HG03439 (cell line): ENCODE measurements around the gene SPOCK1.

ENCODE experiments used
- ATAC-seq: cut with Tn5 transposase; IDR thresholded peaks from one replicate; pipeline ENCODE4 v1.9.1; 2021; ENCODE audit warnings: mild to moderate bottlenecking, moderate library complexity; ENCODE audit not compliant: unreplicated experiment

The SPOCK1 gene

GRCh38 chr5:137496919-137497318, 2.2 kb downstream of the SPOCK1 start:
- no peak for ATAC-seq

DNA sequence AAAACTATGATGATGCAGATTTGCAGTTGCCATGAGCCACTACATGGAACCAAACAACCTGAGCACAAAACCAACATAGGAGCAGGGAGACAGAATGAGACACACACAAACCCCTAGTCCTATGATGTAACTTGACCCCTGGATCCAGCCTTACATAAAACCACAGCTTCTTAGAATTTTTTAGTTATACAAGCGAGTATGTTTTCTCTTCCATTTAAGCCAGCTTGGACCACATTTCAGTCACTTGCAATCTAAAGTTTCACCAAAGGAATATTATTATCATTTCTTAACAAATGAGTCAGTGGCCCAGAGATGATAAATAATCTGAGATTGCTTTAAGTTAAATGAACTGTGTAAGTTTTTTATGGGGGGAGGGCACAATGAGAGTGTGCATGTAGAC, 6.8 kb downstream of the SPOCK1 start:
- no peak for ATAC-seq

- no peak for ATAC-seq
These were observed 8.0 kb downstream of the SPOCK1 start for GRCh38 chr5:137491121-137491520.

- no peak for ATAC-seq
These were observed 8.5 kb downstream of the SPOCK1 start for GRCh38 chr5:137490591-137490990.

DNA sequence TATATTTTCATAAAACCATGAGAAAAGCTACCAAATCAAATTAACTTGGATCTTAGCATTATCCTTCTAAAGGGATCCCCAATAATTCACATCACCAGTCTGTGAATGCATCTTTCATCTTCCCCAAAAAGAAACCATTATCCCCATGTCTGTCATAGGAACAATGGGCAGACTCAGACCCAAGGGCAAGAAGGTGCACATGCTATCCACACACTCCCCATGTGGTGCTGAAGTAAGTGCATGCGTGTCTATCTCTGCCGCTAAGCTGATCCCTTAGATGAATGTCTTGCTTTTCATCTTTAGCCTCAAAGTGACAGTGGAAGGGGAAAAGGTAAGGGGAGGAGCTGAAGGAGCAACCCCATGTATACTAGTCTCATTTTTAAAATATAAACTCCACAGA, 10.2 kb downstream of the SPOCK1 start:
- ATAC-seq = no peak

GRCh38 chr5:137488516-137488915, 10.6 kb downstream of the SPOCK1 start:
- ATAC-seq = no peak

DNA sequence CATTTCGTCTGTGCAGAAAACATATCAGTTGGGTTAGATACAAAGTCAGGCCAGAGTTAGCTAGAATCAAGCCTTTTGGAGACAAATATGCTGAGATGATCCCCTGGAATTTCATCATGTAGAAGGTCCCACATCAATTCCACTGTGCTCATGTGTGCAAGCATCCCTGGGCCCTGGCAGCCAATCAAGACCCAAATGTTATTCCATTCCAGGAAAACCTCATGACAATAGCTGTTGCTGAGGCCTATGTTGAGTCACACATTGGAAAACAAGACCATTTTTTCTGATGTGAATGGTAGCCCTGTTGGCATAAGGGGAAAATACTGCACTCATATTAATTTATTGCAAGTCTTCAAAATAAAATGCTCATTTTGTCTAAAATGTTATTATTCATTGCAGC, 11.5 kb downstream of the SPOCK1 start:
- no peak for ATAC-seq

- ATAC-seq = no peak
These were observed 12.4 kb downstream of the SPOCK1 start for GRCh38 chr5:137486707-137487106.

- ATAC-seq = no peak
These were observed 17.5 kb downstream of the SPOCK1 start for GRCh38 chr5:137481596-137481995.

- ATAC-seq = no peak
These were observed 21.1 kb downstream of the SPOCK1 start for GRCh38 chr5:137478043-137478442.

DNA sequence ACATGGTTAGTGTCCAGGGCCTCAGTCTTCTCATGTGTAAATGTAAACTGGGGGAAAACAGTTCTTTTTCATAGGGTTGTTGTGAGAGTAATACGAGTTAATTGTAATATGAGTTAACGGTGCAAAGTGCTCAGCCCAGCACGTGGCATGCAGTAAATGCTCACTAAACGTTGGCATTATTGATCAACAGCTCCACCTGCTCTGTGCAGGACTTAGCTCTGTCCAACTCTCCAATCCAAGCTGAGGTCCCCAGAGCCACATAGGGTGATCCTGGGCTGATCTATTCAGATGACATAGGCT, 28.3 kb downstream of the SPOCK1 start:
- ATAC-seq = no peak

DNA sequence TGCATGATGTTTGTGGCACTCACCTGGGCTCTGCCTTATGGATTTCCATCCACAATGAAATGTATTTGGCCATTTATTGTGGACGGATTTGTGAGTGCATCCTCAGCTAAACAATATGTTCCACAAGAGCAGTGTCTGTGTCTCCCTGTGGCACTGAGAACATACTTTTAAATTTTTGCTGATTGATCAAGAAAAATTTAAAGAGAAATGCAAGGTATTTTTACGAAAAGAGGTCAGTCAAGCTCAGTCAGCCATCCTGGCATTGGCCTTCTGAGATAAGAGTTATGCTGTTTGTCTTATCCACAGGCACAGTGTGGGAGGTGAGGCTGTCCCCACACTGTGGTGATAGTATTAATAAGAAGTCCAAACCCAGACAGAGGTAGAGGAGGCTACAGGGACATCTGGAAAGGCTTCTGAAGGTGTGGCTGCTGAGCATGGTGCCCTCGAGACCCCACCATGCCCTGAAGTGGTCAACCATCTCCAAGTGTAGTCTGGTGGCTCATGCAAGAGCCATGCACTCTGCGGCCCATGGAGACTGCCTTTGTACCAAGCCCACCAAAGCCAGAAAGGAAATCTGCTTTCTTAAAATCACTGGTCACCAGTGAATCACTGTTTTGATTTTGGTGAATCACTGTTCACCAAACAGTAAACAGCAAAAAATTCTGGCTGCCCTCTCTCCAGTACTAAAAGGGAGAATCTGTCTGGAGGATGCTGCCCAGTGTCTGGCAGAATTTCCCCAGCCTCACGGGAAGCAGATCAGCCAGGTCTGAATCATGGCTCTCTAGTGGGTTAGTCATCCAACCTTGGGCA, 28.8 kb downstream of the SPOCK1 start:
- no peak for ATAC-seq

DNA sequence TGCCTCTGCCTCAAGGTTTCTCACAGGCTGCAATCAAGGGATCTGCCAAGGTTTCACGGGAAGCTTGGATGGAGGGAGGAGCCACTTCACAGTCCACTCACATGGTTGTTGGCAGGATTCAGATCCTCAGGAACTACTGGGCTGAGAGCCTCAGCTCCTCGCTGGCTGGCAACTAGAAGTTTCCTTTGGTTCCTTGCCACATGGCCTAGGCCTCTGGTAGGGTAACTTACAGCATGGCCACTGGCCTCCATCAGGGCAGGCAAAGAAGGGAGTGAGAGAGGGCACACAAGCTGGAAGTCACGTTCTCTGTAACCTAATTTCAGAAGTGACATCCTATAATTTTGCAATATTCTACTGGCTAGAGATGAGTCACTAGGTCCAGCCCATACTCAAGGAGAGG, 32.2 kb downstream of the SPOCK1 start:
- ATAC-seq = no peak

- no peak for ATAC-seq
These were observed 33.2 kb downstream of the SPOCK1 start for GRCh38 chr5:137465930-137466329.

DNA sequence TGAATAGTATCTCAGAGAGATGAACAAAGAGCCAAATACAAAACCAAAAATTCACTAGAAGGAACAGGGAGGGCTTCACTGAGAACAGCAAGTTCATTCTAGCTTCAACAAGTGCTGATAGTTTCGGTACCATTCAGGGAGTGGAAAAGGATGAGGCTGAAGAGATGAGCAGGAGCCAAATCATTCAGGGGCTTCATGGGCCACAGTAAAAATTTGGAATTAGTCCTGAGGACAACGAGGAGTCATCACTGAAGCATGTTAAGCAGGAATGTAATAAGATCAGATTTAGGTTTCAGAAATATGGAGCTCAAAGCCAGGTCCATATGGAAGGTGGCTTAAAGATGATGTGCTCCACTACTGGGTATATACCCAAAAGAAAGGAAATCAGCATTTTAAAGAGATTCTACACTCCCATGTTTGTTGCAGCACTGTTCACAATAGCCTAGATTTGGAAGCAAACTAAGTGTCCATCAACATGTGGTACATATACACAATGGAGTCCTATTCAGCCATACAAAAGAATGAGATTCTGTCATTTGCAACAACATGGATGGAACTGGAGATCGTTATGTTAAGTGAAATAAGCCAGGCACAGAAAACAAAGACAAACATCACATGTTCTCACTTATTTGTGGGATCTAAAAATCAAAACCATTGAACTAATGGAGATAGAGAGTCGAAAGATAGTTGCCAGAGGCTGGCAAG, 36.2 kb downstream of the SPOCK1 start:
- ATAC-seq = no peak

DNA sequence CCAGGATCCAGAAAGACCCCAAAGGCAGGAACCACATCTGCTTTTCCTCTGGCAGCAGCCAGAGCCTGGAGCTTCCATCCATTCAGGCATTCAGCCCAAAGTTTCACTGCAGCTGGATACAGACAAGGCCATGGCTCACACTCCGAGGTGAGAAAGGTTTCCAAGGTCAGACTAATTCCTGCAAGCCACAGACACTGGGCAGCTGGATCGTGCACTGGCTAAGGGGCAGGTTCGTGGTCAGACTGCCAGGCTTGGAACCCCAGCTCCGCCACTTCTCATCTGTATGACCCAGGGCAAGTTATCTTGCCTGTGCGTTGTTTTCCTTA, 36.9 kb downstream of the SPOCK1 start:
- no peak for ATAC-seq

DNA sequence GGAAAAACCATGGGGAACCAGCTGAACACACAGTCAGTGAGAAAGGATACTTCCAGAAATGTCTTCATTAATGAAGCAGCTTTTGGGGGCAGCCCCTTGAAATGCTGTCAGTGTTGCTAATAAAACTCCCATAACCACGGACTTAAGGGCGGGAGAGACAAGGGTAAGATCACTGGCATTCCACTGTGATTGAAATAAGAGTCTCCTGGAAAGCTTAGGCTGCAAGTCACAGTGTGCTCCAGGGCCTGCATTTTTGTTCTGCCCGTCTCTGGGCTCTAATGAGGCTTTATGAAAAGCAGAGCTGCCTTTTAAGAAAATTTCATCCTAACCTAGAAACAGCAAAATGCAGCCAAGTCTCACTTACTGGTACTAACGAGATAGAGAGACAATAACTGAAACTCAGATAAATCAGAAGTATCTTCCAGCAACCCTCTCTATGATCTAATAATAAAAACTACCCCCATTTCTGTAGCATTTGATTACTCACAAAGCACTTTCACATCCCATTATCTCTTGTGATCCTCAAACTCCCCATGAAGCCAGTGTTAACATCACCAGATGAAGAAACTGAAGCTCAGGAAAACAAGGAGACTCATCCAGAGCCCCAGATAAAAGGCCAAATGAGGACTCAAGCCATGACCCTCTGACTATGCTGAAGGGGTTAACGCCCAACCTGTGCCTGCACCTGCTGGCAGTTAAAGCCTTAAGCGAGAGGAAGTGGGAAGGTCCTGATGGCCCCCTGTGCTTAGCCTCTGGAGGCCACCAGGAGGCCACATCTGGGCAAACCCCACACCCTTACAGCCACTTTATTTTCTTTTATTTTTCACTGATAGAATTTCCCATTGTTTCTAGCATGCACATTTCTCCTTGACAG, 37.5 kb downstream of the SPOCK1 start:
- ATAC-seq = no peak

DNA sequence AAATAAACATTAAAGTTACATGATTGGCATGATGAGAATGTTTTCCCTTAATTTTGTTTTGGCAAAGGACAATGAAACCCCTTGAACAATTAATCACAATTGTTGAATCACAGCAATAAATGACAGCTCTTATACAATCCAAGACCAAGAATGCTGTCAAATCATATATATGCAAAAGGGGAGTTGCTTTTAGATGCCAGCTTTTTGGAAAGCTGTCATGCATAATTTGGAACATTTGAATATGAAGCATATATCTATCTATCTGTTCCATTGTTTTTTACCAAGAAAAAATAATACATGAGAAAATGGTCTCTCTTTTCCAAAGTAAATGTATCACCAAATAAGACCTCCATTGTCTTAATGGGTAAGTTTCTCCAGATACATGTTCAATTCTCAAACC, 44.5 kb downstream of the SPOCK1 start:
- ATAC-seq = no peak

- ATAC-seq = no peak
These were observed 45.5 kb downstream of the SPOCK1 start for GRCh38 chr5:137453483-137454080.

- no peak for ATAC-seq
These were observed 48.4 kb downstream of the SPOCK1 start for GRCh38 chr5:137450759-137451158.

DNA sequence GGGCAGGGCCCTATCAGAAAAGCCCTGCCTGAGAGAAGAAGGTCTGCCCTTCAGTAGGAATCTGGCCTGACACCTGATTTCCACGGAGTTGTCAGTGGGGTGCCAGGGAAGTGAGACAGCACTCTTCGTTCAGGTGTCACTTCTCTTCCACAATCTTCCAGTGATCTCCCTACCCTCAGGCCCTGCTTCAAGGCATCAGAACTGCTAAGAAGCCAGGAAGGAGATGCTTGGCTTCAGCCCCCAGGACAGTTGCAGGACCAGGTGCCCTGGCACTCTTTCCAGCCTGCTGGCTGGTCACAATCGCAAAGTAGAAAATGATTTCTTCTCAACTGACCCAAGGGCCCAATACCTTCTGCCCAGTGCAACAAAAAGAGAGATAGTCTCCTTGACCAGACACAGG, 50.3 kb downstream of the SPOCK1 start:
- no peak for ATAC-seq
